Lower lobe of right lung (tissue), 2 donors: ENCODE data around the gene CCDC188. TPM values are rescaled to one million over a fixed set of nuclear protein-coding genes. Genes with fewer than 3 reads are reported as not detected.
A peak's percentile ranks its signal among the peaks of the same experiment; 100 is the strongest.

ENCODE experiments used
- ATAC-seq, 2 donors: fragments of 200-7000 bp; cut with Tn5 transposase; one replicate each; pipeline ENCODE4 v1.9.1; 2020 to 2022; ENCODE audit warnings: mild to moderate bottlenecking in 2 of 2, moderate library complexity in 2 of 2
- DNase-seq: peaks from one replicate; pipeline ENCODE4 v3.0.0-alpha.2; 2020
- H3K27ac ChIP-seq: fragments of 200-600 bp; one replicate; pipeline ENCODE4 v1.8.0; 2022
- H3K27me3 ChIP-seq: fragments of 200-600 bp; one replicate; pipeline ENCODE4 v1.8.0; 2022; ENCODE audit warnings: low read depth
- H3K36me3 ChIP-seq: fragments of 200-600 bp; one replicate; pipeline ENCODE4 v1.8.0; 2022; ENCODE audit warnings: mild to moderate bottlenecking
- H3K4me1 ChIP-seq: fragments of 200-600 bp; one replicate; pipeline ENCODE4 v1.8.0; 2022
- H3K4me3 ChIP-seq: fragments of 200-600 bp; one replicate; pipeline ENCODE4 v1.8.0; 2022; ENCODE audit warnings: mild to moderate bottlenecking
- H3K9me3 ChIP-seq: fragments of 200-600 bp; one replicate; pipeline ENCODE4 v1.8.0; 2022
- intact Hi-C: fragments of 100-400 bp; cut with DNase I; formaldehyde crosslinking; loops from one replicate; pipeline ENCODE4 v1.11.0; 2022
- total RNA-seq: library from RNA; stranded (reverse); fragmentation: NEBNext Ultra II Directional; extraction: Animal tissue kit (Norgen Biotek cat#: 25700); gene quantifications from one replicate; pipeline ENCODE4 v1.2.1, GENCODE V29; 2021
- TF ChIP-seq, protein P1 (sequence below): fragments of 200-600 bp; IDR thresholded peaks from one replicate; pipeline ENCODE4 v1.8.0; 2022; ENCODE audit warnings: antibody characterized with exemption, mild to moderate bottlenecking
- donor health status: DM: no; HTN: yes; CAD: no; lungs with severe emphysema.

CCDC188 gene
- total RNA-seq, 1 donor from 2014 or later, result 0.77 TPM

DNA sequence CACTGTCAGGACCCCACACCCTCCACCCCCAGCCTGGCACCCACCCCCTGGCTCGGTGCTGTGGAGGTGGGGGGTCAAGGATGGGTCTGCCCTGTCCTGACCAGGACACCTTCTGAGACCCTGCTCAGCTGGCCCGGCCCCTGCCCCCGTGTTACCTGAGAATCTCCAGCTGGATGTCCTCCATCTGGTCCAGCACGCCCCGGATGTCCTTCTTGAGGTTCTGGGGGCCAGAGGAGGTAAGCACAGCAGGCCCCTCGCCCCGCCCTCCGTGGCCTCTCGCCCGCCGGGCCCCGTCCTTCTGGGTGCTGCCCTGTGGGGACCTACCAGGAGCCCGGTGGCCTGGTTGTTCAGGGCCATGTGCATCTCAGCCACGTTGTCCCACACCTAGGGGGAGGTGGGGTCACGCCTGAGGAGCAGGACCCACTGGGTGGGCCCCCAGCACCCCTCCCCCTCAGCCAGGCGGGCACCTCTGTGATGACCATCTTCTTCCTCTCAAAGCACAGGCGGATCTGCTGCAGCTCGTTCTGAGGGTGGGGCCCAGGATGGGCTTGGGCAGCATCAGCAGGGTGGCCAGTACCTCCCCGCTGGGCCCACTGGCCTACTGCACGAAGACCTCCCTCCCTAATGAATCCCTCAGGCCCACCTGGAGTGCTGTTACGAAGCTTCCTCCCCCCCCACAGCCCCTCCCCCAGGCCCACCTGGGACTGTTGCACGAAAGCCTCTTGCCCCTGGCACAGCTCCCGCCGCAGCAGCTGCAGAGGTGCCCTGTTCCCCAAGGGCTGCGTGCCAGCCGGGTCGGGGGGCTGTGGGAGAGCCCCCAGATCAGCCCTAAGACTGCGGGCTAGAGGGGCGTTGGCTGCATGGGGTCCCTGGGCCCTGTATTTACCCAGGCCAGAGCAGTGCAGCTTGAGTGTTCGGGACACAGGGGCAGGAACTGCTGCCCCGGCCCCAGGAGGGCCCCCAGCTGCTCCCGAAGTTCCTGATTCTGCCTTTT is 1.3 kb downstream of the CCDC188 start:
- H3K9me3 ChIP-seq, result no peaks in the 10 kb centered on the region
- intact Hi-C loops, result loop anchor here (10.0 kb wide), 1 partner anchor 135 kb away; no protein-coding TSS in a partner anchor
- no peaks in the 10 kb centered on the region for H3K36me3 ChIP-seq
- H3K27ac ChIP-seq, result no peak overlapping the region
- DNase-seq (no peak), ATAC-seq (peak in 1 of 2 donors; percentile 6)
- no peaks in the 10 kb centered on the region for H3K4me1 ChIP-seq
- H3K4me3 ChIP-seq, result no peak overlapping the region
- TF ChIP-seq, protein P1, sequence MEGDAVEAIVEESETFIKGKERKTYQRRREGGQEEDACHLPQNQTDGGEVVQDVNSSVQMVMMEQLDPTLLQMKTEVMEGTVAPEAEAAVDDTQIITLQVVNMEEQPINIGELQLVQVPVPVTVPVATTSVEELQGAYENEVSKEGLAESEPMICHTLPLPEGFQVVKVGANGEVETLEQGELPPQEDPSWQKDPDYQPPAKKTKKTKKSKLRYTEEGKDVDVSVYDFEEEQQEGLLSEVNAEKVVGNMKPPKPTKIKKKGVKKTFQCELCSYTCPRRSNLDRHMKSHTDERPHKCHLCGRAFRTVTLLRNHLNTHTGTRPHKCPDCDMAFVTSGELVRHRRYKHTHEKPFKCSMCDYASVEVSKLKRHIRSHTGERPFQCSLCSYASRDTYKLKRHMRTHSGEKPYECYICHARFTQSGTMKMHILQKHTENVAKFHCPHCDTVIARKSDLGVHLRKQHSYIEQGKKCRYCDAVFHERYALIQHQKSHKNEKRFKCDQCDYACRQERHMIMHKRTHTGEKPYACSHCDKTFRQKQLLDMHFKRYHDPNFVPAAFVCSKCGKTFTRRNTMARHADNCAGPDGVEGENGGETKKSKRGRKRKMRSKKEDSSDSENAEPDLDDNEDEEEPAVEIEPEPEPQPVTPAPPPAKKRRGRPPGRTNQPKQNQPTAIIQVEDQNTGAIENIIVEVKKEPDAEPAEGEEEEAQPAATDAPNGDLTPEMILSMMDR, result no peak
- peaks cover 4% of the 10 kb centered on the region for H3K27me3 ChIP-seq

DNA sequence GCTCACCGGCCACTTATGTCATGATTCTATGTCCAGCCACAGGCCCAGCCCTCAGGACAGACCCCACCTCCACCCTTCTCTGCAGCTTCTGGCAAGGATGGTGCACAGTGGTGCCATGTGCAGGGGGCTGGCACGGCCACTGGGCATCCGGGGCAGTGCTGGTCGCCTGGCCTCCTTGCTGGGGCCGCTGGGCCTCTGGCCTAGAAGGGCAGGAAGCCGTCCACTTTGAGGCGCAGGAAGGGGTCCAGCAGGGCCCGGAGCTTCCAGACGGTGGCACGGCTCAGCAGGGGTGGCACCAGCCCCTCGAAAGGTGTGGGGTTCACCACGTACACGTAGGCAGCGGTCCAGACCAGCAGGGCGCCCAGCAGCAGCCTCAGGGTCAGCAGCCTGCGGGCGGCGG is 2.4 kb downstream of the CCDC188 start:
- Histone ChIP-seq H3K27ac (no peak overlapping the region), H3K4me1 (no peaks in the 10 kb centered on the region), H3K27me3 (peaks cover 4% of the 10 kb centered on the region), H3K36me3 (peaks cover 6% of the 10 kb centered on the region), H3K9me3 (no peaks in the 10 kb centered on the region), H3K4me3 (no peak overlapping the region)
- DNase-seq (no peak), ATAC-seq (no peak)
- TF ChIP-seq, protein P1, result no peak
- intact Hi-C loops, result no loop called here

DNA sequence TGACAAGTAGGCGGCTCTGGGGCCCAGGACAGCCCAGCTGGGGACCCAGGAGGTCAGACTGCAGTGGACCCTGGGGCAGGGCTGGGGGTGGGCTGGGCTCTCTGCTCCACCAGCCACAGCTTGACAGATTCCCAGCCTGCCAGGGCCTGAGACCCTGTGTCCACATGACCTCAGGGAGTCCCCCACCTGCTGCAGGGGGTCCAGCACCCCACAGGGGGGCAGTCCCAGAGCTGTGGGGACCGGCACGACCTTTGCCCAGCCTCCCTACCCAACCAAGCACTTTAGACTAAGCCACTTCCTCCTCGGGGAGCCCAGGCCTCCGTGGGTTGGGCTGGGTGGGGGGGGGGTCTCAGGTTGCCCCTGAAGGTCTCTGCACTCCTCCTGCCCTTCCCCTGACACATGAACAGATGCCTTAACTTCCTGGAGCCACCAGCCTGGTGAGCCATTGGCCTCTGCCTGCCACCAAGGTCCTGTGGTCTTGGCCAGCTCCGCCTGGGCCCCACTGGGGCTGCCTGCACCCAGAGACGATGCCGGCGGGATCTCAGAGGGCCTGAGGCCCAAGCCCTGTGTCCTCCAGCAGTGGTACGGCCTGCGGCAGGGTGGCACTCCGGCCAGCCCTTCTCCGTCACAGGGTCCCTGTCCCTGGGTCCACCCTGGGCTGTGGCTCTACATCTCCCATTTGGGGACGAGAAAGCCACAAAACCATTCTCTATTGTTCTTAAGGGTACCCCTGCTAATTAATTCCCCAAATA is 3.4 kb downstream of the CCDC188 start:
- no peaks in the 10 kb centered on the region for H3K9me3 ChIP-seq
- H3K27ac ChIP-seq, result no peak overlapping the region
- H3K4me3 ChIP-seq, result no peak overlapping the region
- peaks cover 13% of the 10 kb centered on the region for H3K36me3 ChIP-seq
- ATAC-seq (no peak), DNase-seq (no peak)
- TF ChIP-seq, protein P1, result no peak
- intact Hi-C loops, result no loop called here
- no peaks in the 10 kb centered on the region for H3K4me1 ChIP-seq
- no peaks in the 10 kb centered on the region for H3K27me3 ChIP-seq

DNA sequence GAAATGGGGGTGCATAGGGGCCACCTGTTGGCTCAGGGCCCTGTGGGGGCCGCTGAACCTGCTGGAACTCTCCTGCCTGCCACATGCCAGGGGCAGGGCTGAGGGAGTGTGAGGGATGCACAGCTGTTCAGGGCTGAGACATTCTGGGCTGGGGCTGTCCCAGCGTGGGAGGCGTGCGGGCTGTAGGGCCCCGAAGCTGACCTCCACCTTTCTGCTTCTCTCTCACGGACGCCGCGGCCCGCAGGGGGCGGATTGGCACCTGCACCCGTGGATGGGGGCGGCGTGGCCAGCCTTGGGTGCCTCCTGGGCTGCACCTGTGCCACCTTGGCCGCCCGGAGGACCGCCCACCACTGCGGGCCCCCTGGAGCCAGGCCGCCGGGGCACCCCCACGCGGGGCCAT is 4.1 kb downstream of the CCDC188 start:
- TF ChIP-seq, protein P1, result no peak
- no peaks in the 10 kb centered on the region for H3K9me3 ChIP-seq
- H3K27me3 ChIP-seq, result no peaks in the 10 kb centered on the region
- no peak for DNase-seq
- no peaks in the 10 kb centered on the region for H3K4me1 ChIP-seq
- no peak for ATAC-seq
- H3K4me3 ChIP-seq, result no peak overlapping the region
- peaks cover 13% of the 10 kb centered on the region for H3K36me3 ChIP-seq
- intact Hi-C loops, result no loop called here
- H3K27ac ChIP-seq, result no peak overlapping the region

DNA sequence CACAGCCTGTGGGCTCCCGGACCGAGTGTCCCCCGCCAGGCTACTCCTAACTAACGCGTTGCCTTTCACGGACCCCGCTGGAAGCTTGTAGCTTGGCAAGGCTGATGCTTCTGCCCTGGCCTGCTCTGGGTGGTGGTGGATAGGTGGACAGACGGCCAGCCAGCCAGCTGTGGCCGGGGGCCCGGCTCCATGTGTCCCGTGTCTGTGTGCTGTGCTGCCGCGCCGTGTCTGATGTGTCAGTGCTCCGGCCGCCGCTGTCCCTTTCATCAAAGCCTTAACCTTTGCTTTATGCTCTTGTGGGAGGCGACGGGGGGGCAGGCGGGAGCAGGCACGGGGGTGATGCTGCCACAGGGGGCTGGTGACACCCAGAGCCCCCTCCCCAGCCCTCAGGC is 5.0 kb downstream of the CCDC188 start:
- H3K27ac ChIP-seq, result no peak overlapping the region
- intact Hi-C loops, result no loop called here

More for the DNA sequence above, 5.0 kb downstream of the CCDC188 start:
- Histone ChIP-seq H3K4me1 (no peaks in the 10 kb centered on the region), H3K9me3 (no peaks in the 10 kb centered on the region), H3K4me3 (no peak overlapping the region), H3K27me3 (no peaks in the 10 kb centered on the region), H3K36me3 (peaks cover 17% of the 10 kb centered on the region)
- TF ChIP-seq, protein P1, result no peak
- DNase-seq (no peak), ATAC-seq (no peak)
